NOMO-1 (cell line): ENCODE measurements around the gene C11orf21.

ENCODE experiments used
- DNase-seq, 2 experiments: peaks; one replicate each; lab custom pipeline; 2025; ENCODE audit not compliant: unreplicated experiment in 2 of 2; lab: John Stamatoyannopoulos, UW

Gene C11orf21

GRCh38 chr11:2262301-2263070 lies 39.2 kb downstream of the C11orf21 start:
- no peak for DNase-seq

GRCh38 chr11:2261436-2262230 lies 40.1 kb downstream of the C11orf21 start:
- no peak for DNase-seq

GRCh38 chr11:2260491-2261364 lies 41.0 kb downstream of the C11orf21 start:
- DNase-seq = no peak

GRCh38 chr11:2259897-2260451 lies 41.7 kb downstream of the C11orf21 start:
- no peak for DNase-seq

- DNase-seq = no peak
Measured at GRCh38 chr11:2259466-2259830, 42.3 kb downstream of the C11orf21 start.

GRCh38 chr11:2258501-2259465 lies 42.9 kb downstream of the C11orf21 start:
- DNase-seq = no peak

- no peak for DNase-seq
Measured at GRCh38 chr11:2256951-2257700, 44.6 kb downstream of the C11orf21 start.

GRCh38 chr11:2256293-2256913 lies 45.3 kb downstream of the C11orf21 start:
- DNase-seq = no peak

- DNase-seq = no peak
Measured at GRCh38 chr11:2252018-2252417, 49.7 kb downstream of the C11orf21 start.

GRCh38 chr11:2251138-2251537 lies 50.6 kb downstream of the C11orf21 start:
- DNase-seq = no peak

- no peak for DNase-seq
Measured at GRCh38 chr11:2250485-2250884, 51.2 kb downstream of the C11orf21 start.

- no peak for DNase-seq
Measured at GRCh38 chr11:2250041-2250440, 51.7 kb downstream of the C11orf21 start.

GRCh38 chr11:2249189-2249916 lies 52.4 kb downstream of the C11orf21 start:
- no peak for DNase-seq

GRCh38 chr11:2248762-2249161 lies 53.0 kb downstream of the C11orf21 start:
- no peak for DNase-seq

- DNase-seq = no peak
Measured at GRCh38 chr11:2248242-2248641, 53.5 kb downstream of the C11orf21 start.

GRCh38 chr11:2247496-2247895 lies 54.2 kb downstream of the C11orf21 start:
- no peak for DNase-seq
